HG02678 (cell line): Measurements from ENCODE around the gene SLC2A4RG.
"Not testable (repeated sequence)": the region's sequence is repeated elsewhere in the genome, so short reads cannot be mapped to it uniquely, and the experiment has no call there.

Experiments
- ATAC-seq: cut with Tn5 transposase; IDR thresholded peaks from one replicate; pipeline ENCODE4 v1.9.1; 2021; ENCODE audit warnings: mild to moderate bottlenecking, moderate library complexity; ENCODE audit not compliant: unreplicated experiment

SLC2A4RG gene

GRCh38 chr20:63775096-63775978 is 35.8 kb downstream of the SLC2A4RG start:
- ATAC-seq: no peak

DNA sequence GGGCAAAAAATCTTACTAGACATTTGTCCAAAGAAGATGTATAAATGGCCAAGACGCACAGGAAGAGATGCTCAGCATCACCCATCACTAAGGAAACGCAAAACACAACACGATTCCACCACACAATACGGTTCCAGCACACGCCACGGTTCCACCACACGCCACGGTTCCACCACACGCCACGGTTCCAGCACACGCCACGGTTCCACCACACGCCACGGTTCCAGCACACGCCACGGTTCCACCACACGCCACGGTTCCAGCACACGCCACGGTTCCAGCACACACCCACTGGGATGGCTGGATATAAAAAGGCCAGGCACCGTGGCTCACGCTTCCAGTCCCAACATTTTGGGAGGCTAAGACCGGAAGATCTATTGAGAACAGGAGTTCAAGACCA is 37.3 kb downstream of the SLC2A4RG start:
- not testable (repeated sequence) for ATAC-seq

DNA sequence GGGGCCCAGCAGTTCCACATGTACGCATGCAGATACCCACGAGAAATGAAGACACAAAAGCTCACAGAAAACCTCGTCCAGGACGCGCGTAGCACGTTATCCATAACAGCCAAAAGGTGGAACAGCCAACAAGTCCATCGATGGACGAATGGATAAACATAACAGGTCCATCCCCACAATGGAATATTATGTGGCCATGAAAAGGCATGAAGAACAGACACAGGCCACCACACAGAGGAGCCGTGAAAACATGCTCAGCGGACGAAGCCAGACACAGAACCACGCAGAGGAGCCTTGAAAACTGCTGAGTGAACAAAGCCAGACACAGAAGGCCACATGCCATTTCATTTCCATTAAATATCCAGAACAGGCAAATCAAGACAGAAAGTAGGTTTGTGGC is 38.0 kb downstream of the SLC2A4RG start:
- no peak for ATAC-seq

- ATAC-seq: no peak
Measured at GRCh38 chr20:63778034-63778752, 38.6 kb downstream of the SLC2A4RG start.

DNA sequence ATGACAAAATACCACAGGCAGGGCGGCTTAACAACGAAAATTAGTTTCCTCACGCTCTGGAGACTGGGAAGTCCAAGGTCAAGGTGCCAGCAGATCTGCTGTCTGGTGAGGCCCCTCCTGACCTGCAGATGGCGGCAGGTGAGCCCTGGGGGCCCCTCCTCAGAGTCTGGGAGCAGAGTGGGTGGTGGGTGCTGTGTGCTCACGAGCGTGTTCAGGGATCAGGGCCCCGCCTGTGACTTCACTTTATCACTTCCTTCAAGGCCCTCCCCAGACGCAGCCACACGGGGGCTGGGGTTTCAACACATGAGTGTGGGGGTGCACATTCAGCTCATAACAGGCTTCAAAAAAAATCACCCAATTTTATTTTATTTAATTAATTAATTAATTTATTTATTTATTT is 39.3 kb downstream of the SLC2A4RG start:
- no peak for ATAC-seq

- ATAC-seq: no peak
Measured at GRCh38 chr20:63781181-63781580, 41.6 kb downstream of the SLC2A4RG start.

DNA sequence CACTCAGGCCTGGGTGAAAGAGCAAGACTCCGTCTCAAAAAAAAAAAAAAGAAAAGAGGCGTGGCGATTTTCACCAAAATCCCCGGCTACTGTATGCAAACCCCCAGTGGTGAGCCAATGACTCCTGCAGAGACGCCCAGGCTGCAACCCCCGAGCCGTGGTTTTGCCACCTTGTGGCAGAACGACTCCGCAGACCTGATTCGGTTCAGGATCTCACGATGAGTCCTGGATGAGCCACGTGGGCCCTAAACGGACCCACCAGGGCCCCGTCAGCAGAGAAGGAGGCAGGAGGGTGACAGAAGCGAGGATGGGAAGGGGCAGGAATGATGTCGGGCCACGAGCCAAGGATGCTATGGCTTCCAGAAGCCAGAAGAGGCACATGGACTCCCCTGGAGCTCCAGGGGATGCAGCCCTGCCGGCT is 42.5 kb downstream of the SLC2A4RG start:
- ATAC-seq: no peak

DNA sequence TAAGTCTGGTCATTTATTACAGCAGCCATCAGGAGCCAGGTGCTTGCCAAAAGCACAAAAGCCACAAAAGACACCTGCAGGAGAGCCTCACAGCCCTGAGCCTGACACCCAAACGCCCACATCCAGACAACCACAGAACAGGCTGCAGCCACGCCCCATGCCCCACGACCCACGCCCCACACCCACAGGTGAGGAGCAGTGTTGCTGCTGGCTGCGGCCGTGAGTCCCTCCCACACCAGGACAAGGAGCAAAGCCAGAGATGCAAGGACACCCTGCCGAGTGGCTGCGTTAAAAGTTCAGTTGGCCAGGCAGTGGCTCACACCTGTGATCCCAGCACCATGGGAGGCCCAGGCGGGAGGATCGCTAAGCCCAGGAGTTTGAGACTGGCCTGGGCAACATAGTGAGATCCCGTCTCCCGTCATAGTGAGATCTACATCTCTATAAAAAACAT is 43.0 kb downstream of the SLC2A4RG start:
- ATAC-seq: no peak

DNA sequence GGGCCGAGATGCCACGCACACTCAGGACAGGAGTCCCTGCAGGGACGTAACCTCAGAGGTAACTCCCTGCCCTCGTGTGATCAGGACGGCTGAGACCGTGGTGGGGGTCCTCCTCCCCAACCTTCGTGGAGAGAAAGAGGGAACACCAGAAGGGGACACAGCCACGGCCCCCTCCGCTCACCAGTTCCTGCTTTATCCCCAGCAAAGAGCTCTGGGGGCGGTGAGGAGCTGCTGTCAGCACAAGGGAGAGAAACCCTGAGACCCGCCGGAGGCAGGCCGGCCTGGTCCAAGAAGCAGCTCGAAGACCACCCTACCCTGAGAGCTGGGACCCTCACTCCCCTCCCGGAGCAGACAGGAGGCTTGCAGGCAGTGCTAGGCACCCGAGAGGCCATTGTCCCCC is 44.4 kb downstream of the SLC2A4RG start:
- no peak for ATAC-seq

DNA sequence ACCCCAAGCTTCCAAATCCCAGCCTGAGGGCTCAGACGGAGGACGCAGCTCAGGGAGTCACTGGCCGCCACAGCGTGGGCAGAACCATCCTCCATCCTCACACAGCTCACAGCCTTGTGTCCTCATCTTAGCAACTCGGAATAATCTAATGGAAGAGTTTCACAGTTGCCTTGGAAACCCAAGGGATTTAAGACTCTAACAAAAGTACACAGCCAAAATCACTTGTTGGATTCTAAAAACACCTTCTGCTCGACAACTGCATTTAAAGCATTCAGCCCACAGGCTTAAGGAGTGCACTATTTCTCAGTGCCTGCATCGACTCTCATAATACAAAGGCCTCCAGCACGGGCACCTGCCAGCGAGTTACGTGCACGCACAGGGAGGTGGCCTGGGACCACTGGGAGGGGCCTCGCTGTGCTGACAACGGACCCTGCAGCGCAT is 46.1 kb downstream of the SLC2A4RG start:
- ATAC-seq: no peak

- no peak for ATAC-seq
Measured at GRCh38 chr20:63787302-63787701, 47.7 kb downstream of the SLC2A4RG start.

- no peak for ATAC-seq
Measured at GRCh38 chr20:63787749-63788148, 48.2 kb downstream of the SLC2A4RG start.

GRCh38 chr20:63789836-63790571 is 50.4 kb downstream of the SLC2A4RG start:
- ATAC-seq: no peak

- no peak for ATAC-seq
Measured at GRCh38 chr20:63790572-63791168, 51.1 kb downstream of the SLC2A4RG start.

DNA sequence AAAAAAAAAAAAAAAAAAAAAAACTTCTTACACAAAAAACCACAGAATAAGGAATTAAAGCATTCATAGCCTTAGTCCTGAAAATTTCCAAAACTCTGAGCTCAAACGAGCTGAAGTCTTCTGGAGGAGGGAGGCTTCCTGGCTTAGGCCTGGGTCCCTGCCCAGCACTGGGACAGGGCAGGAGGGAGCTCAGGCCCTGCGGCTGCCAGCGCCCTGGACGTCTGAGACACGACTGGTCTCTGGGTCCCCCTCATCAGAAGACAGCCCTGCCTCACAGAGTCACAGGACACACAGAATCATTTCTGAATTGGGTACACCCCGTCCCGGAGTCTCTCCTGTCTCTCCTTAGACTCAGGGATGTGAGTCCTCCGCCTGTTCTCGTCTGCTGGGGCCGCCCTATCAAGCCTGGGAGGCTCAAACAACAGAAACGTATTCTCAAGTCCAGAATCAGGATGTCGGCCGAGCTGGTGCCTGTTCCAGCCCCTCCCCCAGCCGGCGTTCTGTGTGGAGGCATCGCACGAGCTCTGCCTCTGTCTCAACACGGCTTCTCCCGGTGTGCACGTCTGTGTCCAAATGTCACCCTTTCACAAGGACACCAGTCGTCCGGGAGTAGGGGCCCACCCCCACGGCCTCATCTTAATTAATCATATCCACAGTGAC is 52.1 kb downstream of the SLC2A4RG start:
- no peak for ATAC-seq

GRCh38 chr20:63792866-63793265 is 53.3 kb downstream of the SLC2A4RG start:
- no peak for ATAC-seq
